Measurements from ENCODE around the gene KCND3.
A peak's percentile ranks its signal among the peaks of the same experiment; 100 is the strongest.

The KCND3 gene

DNA sequence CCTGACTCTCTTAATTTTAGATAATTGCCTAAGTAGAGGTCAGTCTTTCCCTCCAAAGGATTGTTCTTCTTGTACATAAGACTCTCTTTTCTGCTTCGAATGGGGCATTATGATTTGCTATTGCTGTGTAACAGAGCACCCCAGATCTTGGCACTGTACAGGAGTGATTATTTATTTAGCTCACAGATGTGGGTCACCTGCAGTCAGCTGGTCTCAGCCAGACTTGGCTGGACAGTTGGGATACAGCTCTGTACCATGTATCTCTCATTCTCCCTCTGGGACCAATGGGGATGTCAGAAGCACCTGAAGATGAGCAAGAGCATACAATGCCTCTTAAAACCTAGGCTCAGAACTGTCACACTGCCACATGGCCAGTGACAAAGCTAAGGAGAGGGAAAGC, 23.4 kb upstream of the KCND3 start:
- ChIA-PET CTCF (no interaction called here), POLR2A (no interaction called here)
- Histone ChIP-seq H3K27ac (ENCODE audit: extremely low read depth, low read depth, low read length) (no peak overlapping the region), H3K4me1 (ENCODE audit: control insufficient read depth, insufficient read depth, low read length) (no peaks in the 10 kb centered on the region), H3K9me3 (ENCODE audit: control insufficient read depth, insufficient read depth, low read depth, low read length) (no peaks in the 10 kb centered on the region), H3K4me3 (ENCODE audit: low read depth, low read length) (no peak overlapping the region), H3K36me3 (ENCODE audit: control insufficient read depth in 2 of 2, insufficient read depth in 1 of 2, low read length in 2 of 2) (no peaks in the 10 kb centered on the region)
- TF ChIP-seq, protein P1, sequence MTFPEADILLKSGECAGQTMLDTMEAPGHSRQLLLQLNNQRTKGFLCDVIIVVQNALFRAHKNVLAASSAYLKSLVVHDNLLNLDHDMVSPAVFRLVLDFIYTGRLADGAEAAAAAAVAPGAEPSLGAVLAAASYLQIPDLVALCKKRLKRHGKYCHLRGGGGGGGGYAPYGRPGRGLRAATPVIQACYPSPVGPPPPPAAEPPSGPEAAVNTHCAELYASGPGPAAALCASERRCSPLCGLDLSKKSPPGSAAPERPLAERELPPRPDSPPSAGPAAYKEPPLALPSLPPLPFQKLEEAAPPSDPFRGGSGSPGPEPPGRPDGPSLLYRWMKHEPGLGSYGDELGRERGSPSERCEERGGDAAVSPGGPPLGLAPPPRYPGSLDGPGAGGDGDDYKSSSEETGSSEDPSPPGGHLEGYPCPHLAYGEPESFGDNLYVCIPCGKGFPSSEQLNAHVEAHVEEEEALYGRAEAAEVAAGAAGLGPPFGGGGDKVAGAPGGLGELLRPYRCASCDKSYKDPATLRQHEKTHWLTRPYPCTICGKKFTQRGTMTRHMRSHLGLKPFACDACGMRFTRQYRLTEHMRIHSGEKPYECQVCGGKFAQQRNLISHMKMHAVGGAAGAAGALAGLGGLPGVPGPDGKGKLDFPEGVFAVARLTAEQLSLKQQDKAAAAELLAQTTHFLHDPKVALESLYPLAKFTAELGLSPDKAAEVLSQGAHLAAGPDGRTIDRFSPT (tag by site-specific recombination; IDR thresholded peaks at IDR 0.05) = no peak

DNA sequence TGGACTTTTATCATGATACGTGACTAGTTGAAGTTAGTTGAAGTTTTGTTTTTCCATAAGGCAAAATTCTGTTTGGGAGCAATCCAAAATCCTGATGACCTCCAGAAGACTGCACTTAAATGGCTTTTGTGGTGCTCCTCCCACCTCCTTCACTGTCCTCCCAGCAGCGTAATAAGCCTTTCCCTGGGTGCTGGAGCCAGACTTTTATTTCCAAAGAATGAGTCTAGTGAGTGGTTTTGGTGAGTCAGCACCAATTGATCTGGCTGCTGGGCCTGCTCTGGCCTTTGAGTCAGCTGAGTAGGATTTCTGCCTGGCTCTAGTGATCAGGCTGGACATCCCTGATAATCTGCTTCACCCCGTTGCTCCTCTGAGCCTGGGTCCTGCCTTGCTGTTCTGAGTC, 21.7 kb upstream of the KCND3 start:
- Histone ChIP-seq H3K9me3 (ENCODE audit: control insufficient read depth, insufficient read depth, low read depth, low read length) (no peaks in the 10 kb centered on the region), H3K27ac (ENCODE audit: extremely low read depth, low read depth, low read length) (no peak overlapping the region), H3K4me3 (ENCODE audit: low read depth, low read length) (no peak overlapping the region), H3K4me1 (ENCODE audit: control insufficient read depth, insufficient read depth, low read length) (no peaks in the 10 kb centered on the region), H3K36me3 (ENCODE audit: control insufficient read depth in 2 of 2, insufficient read depth in 1 of 2, low read length in 2 of 2) (no peaks in the 10 kb centered on the region)
- TF ChIP-seq, protein P2, sequence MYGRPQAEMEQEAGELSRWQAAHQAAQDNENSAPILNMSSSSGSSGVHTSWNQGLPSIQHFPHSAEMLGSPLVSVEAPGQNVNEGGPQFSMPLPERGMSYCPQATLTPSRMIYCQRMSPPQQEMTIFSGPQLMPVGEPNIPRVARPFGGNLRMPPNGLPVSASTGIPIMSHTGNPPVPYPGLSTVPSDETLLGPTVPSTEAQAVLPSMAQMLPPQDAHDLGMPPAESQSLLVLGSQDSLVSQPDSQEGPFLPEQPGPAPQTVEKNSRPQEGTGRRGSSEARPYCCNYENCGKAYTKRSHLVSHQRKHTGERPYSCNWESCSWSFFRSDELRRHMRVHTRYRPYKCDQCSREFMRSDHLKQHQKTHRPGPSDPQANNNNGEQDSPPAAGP (tag by site-specific recombination; IDR thresholded peaks at IDR 0.05) = no peak
- TF ChIP-seq, protein P3, sequence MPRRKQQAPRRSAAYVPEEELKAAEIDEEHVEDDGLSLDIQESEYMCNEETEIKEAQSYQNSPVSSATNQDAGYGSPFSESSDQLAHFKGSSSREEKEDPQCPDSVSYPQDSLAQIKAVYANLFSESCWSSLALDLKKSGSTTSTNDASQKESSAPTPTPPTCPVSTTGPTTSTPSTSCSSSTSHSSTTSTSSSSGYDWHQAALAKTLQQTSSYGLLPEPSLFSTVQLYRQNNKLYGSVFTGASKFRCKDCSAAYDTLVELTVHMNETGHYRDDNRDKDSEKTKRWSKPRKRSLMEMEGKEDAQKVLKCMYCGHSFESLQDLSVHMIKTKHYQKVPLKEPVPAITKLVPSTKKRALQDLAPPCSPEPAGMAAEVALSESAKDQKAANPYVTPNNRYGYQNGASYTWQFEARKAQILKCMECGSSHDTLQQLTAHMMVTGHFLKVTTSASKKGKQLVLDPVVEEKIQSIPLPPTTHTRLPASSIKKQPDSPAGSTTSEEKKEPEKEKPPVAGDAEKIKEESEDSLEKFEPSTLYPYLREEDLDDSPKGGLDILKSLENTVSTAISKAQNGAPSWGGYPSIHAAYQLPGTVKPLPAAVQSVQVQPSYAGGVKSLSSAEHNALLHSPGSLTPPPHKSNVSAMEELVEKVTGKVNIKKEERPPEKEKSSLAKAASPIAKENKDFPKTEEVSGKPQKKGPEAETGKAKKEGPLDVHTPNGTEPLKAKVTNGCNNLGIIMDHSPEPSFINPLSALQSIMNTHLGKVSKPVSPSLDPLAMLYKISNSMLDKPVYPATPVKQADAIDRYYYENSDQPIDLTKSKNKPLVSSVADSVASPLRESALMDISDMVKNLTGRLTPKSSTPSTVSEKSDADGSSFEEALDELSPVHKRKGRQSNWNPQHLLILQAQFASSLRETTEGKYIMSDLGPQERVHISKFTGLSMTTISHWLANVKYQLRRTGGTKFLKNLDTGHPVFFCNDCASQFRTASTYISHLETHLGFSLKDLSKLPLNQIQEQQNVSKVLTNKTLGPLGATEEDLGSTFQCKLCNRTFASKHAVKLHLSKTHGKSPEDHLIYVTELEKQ (tag by site-specific recombination; IDR thresholded peaks at IDR 0.05; ENCODE audit: borderline replicate concordance) = no peak
- TF ChIP-seq MYNN (tag by site-specific recombination; IDR thresholded peaks at IDR 0.05; ENCODE audit: borderline replicate concordance) = peak; percentile 74
- ChIA-PET POLR2A (no interaction called here), CTCF (no interaction called here)

DNA sequence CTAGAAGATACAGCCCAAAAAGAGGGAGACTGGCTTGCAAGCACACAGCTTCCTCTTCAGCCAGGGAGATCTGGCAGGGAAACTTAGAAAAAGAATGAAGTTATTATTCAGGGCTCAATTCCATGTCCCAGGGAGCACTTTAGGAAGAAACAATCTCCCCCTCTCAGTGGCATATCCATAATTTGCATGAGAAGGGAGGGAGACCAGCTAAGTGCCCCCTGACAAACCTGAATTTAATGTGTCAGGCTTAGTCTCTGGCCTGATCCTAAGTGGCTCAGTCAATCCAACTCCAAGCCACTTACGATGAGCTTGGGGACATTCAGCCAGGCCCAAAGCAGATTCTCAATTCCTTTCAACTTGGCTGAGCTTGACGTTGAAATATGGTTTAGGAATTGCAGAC, 17.7 kb upstream of the KCND3 start:
- H3K27ac ChIP-seq (ENCODE audit: extremely low read depth, low read depth, low read length) = no peak overlapping the region
- POLR2A ChIA-PET = no interaction called here
- CTCF ChIA-PET = interaction anchor here (1.1 to 1.4 kb wide), 2 partner anchors 15 to 362 kb away, joined by 4 to 6 read pairs; no protein-coding TSS in a partner anchor
- H3K4me3 ChIP-seq (ENCODE audit: low read depth, low read length) = no peak overlapping the region
- H3K36me3 ChIP-seq (ENCODE audit: control insufficient read depth in 2 of 2, insufficient read depth in 1 of 2, low read length in 2 of 2) = no peaks in the 10 kb centered on the region
- H3K9me3 ChIP-seq (ENCODE audit: control insufficient read depth, insufficient read depth, low read depth, low read length) = no peaks in the 10 kb centered on the region
- no peak for TF ChIP-seq MEIS1 (CRISPR knock-in tag; IDR thresholded peaks at IDR 0.05; ENCODE audit: borderline replicate concordance)
- TF ChIP-seq, protein P4, sequence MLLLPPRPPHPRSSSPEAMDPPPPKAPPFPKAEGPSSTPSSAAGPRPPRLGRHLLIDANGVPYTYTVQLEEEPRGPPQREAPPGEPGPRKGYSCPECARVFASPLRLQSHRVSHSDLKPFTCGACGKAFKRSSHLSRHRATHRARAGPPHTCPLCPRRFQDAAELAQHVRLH (tag by site-specific recombination; IDR thresholded peaks at IDR 0.05) = no peak
- no peak for TF ChIP-seq ZSCAN30 (tag by site-specific recombination; IDR thresholded peaks at IDR 0.05)
- TF ChIP-seq, protein P5, sequence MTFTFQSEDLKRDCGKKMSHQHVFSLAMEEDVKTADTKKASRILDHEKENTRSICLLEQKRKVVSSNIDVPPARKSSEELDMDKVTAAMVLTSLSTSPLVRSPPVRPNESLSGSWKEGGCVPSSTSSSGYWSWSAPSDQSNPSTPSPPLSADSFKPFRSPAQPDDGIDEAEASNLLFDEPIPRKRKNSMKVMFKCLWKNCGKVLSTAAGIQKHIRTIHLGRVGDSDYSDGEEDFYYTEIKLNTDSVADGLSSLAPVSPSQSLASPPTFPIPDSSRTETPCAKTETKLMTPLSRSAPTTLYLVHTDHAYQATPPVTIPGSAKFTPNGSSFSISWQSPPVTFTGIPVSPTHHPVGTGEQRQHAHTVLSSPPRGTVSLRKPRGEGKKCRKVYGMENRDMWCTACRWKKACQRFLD (tag by site-specific recombination; IDR thresholded peaks at IDR 0.05) = no peak
- TF ChIP-seq ZNF23 (tag by site-specific recombination; IDR thresholded peaks at IDR 0.05; ENCODE audit: borderline replicate concordance) = no peak
- no peak for TF ChIP-seq ZNF426 (tag by site-specific recombination; IDR thresholded peaks at IDR 0.05)
- TF ChIP-seq ZNF660 (tag by site-specific recombination; IDR thresholded peaks at IDR 0.05) = no peak
- no peak for TF ChIP-seq ZNF140 (tag by site-specific recombination; IDR thresholded peaks at IDR 0.05)
- no peak for TF ChIP-seq ZNF785 (tag by site-specific recombination; IDR thresholded peaks at IDR 0.05)
- no peak for TF ChIP-seq ZNF175 (tag by site-specific recombination; IDR thresholded peaks at IDR 0.05)
- TF ChIP-seq ZNF157 (tag by site-specific recombination; IDR thresholded peaks at IDR 0.05) = no peak
- TF ChIP-seq KLF16 (tag by site-specific recombination; IDR thresholded peaks at IDR 0.05) = no peak
- TF ChIP-seq, protein P6, sequence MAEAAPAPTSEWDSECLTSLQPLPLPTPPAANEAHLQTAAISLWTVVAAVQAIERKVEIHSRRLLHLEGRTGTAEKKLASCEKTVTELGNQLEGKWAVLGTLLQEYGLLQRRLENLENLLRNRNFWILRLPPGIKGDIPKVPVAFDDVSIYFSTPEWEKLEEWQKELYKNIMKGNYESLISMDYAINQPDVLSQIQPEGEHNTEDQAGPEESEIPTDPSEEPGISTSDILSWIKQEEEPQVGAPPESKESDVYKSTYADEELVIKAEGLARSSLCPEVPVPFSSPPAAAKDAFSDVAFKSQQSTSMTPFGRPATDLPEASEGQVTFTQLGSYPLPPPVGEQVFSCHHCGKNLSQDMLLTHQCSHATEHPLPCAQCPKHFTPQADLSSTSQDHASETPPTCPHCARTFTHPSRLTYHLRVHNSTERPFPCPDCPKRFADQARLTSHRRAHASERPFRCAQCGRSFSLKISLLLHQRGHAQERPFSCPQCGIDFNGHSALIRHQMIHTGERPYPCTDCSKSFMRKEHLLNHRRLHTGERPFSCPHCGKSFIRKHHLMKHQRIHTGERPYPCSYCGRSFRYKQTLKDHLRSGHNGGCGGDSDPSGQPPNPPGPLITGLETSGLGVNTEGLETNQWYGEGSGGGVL (tag by site-specific recombination; IDR thresholded peaks at IDR 0.05) = no peak
- no peak for TF ChIP-seq ZNF530 (tag by site-specific recombination; IDR thresholded peaks at IDR 0.05; ENCODE audit: low read depth)
- TF ChIP-seq, protein P7, sequence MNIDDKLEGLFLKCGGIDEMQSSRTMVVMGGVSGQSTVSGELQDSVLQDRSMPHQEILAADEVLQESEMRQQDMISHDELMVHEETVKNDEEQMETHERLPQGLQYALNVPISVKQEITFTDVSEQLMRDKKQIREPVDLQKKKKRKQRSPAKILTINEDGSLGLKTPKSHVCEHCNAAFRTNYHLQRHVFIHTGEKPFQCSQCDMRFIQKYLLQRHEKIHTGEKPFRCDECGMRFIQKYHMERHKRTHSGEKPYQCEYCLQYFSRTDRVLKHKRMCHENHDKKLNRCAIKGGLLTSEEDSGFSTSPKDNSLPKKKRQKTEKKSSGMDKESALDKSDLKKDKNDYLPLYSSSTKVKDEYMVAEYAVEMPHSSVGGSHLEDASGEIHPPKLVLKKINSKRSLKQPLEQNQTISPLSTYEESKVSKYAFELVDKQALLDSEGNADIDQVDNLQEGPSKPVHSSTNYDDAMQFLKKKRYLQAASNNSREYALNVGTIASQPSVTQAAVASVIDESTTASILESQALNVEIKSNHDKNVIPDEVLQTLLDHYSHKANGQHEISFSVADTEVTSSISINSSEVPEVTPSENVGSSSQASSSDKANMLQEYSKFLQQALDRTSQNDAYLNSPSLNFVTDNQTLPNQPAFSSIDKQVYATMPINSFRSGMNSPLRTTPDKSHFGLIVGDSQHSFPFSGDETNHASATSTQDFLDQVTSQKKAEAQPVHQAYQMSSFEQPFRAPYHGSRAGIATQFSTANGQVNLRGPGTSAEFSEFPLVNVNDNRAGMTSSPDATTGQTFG (tag by site-specific recombination; IDR thresholded peaks at IDR 0.05; ENCODE audit: borderline replicate concordance) = no peak
- H3K4me1 ChIP-seq (ENCODE audit: control insufficient read depth, insufficient read depth, low read length) = no peaks in the 10 kb centered on the region
